Measurements from ENCODE around the gene ZC3H10.
"Not testable (repeated sequence)": the region's sequence is repeated elsewhere in the genome, so short reads cannot be mapped to it uniquely, and the experiment has no call there.

ZC3H10 gene

DNA sequence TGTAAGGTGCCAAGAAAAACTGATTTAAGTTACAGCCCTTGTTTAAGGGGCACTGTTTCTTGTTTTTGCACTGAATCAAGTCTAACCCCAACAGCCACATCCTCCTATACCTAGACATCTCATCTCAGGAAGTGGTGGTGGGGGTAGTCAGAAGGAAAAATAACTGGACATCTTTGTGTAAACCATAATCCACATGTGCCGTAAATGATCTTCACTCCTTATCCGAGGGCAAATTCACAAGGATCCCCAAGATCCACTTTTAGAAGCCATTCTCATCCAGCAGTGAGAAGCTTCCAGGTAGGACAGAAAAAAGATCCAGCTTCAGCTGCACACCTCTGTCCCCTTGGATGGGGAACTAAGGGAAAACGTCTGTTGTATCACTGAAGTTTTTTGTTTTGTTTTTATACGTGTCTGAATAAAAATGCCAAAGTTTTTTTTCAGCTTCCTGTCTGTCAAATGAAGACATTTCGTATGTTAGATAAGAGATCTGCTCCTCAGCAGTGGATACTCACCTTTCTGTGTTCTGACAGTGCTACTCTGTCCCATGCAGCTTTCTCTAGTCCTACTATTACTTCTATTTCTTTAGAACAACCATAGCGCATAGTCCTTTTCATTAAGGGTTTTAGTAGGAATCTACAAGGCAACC, 14.9 kb upstream of the ZC3H10 start:
- DNase-seq = no peak

DNA sequence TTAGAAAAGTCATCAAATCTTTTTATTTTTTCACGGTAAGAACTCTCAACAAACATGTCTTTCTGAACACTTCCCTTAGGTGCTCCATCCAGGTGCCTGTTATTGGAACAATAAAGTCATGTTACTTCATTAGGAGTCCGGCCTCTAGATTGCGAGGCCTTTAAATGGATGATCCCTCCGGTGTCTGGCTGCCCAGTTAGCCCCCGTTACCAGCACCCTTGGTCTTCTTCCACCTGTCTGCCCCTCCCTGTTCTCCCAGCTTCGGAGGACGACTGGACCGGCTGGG, 14.3 kb upstream of the ZC3H10 start:
- DNase-seq = no peak

GRCh38 chr12:56104109-56104814, 13.8 kb upstream of the ZC3H10 start, which contains the start of gene PA2G4:
TSS of gene PA2G4 (plus strand) at chr12:56104559. CDS start at chr12:56104738, 179 bp downstream.
- peak; percentile 92 to 97 (median 94) for DNase-seq

DNA sequence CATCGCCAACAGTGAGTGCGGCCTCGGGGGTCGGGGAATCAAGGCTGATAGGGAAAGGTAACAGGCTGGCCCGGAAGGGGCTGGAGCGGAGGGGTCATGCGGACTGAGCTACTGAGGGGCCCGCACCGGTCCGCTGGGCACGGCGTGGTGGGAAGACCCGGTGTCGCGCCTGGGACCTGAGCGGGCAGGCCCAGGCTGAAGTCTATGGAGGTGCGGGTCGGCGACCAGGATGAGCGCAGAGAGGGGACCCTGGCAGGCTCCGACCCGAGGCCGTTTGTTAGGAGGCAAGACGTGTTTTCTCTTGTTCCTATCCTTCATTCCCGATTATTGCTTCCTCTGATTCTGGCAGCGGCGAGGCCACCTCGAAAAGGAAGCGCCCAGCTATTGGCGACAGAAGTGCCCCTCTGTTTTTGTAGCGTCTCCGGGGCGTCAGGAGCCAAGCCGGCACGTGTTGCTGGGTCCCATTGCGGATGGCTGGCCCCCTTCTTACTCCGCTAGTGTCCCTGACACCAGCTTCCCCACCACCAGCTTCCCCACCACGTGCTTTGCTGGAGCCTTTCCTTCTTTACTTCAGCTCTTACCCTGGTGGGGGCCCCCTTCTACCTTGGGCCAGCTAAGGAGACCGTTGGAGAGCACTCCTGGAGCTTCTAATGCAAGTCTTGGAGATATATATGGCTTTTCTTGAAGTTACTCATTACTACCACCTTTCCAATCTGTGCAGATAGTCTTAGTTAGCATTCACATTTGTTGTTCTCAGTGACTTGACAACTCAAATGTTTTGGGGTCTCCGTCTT, 13.1 kb upstream of the ZC3H10 start:
- DNase-seq = no peak

DNA sequence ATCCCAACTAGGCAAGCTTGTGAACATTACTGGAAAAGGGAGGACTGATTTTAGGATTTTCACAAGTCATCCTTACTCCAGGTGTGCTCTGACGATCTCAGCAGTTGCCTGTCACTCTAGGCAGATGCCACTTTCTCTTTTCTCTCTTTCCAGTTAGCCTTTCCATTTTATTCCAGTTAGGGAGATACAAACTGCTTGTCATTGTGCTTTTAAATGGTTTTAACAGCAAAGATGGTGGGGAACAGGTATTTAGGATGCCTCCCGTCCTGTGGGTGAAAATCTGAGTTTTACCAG, 12.5 kb upstream of the ZC3H10 start:
- DNase-seq = no peak

- DNase-seq = no peak
Observed at GRCh38 chr12:56107242-56107641, 10.8 kb upstream of the ZC3H10 start.

- no peak for DNase-seq
Observed at GRCh38 chr12:56110571-56110970, 7.5 kb upstream of the ZC3H10 start.

GRCh38 chr12:56114084-56114483, 4.0 kb upstream of the ZC3H10 start:
- DNase-seq = no peak

- DNase-seq = no peak
Observed at GRCh38 chr12:56115329-56115728, 2.7 kb upstream of the ZC3H10 start.

DNA sequence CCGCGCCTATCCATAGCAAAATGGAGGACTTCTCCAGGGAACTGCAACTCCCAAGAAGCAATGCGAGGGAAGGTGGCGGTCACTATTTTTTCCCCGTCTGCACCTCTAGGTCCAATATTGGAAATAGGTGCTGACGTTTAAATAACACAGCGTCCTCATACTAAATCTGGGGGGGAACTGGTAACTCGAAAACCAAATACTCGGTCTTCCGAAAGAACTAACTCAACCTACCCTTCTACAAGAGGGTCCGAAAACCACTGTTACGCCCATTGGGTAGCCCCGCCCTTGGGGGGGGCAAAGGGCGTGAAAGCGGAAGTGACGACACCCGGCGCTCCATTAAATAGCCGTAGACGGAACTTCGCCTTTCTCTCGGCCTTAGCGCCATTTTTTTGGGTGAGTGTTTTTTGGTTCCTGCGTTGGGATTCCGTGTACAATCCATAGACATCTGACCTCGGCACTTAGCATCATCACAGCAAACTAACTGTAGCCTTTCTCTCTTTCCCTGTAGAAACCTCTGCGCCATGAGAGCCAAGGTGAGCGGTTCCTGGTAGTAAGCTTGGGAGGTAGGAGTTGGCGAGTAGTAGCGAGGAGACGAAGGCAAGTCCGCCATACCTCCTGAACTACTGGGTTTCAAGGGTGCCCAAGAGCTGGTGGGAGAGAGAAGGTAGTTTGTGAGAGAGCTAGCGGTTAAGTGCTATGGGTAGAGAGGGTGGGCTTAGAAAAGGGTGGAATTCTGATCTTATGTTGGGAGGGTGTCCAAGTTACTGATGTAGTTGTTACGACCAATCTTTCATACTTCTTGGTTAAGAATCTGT, 1.6 kb upstream of the ZC3H10 start, which contains the start of gene RPL41:
RPL41 (plus strand) TSS at position 367 of the 815 bp plus-strand sequence.
- peak; percentile 83 to 88 (median 85) for DNase-seq

DNA sequence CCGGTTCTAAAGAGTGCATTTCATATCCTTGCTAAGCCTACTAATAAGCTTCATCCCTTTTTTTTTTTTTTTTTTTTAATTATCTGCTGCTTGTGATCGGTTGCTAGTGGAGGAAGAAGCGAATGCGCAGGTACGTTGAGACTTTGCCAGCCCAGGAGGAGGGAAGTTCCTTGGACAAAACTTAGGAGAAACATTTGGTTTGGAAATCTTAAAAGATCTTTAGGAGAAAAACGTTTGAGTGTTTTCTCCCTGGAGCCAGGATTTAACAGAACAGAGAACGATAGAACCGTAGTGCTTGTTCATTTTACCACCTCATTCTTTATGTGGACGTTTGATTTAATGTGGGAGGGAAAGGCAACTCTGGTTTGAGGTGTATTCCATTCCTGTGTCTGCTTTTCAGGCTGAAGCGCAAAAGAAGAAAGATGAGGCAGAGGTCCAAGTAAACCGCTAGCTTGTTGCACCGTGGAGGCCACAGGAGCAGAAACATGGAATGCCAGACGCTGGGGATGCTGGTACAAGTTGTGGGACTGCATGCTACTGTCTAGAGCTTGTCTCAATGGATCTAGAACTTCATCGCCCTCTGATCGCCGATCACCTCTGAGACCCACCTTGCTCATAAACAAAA, 872 bp upstream of the ZC3H10 start:
- not testable (repeated sequence) for DNase-seq

DNA sequence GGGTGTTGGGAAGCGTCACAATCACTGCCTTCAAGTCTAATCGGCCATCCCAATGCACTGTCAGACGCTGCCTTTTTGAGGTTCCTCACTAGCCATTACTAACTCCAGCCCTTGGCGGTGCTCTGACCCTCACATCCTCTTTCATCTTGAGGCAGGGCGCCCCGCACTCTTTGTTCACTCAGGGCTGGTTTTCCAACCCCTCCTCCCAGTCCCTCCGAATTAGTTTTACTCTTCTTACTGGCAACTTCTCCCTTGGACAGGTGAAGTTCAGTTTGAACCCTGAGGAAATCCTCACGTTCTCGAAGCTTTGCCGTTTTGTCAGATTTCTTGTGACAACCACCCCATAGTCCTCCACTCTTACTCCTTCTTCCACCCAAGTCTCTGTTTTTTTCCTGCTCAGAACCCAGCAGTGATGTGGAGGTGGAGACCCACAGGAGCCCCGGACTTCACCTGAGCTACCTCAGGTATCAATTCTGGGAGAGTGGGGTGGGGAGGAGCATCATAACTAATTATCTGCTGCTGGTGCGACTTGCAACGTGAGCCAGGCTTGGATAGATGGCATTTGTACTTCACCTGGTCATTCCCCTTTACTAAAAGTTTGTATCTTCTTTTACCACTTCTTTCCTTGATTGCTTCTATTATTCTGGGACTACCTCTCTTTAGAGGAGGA, 757 bp downstream of the ZC3H10 start:
- DNase-seq = no peak

GRCh38 chr12:56119361-56119796, 1.3 kb downstream of the ZC3H10 start:
- DNase-seq = peak in 3 of 4 experiments; percentile 10 to 51 (median 25)

GRCh38 chr12:56120158-56120846, 2.2 kb downstream of the ZC3H10 start:
- no peak for DNase-seq

GRCh38 chr12:56121204-56121870, 3.3 kb downstream of the ZC3H10 start:
- no peak for DNase-seq

GRCh38 chr12:56122637-56123036, 4.6 kb downstream of the ZC3H10 start:
- DNase-seq = no peak

- no peak for DNase-seq
Observed at GRCh38 chr12:56124133-56124532, 6.1 kb downstream of the ZC3H10 start.

DNA sequence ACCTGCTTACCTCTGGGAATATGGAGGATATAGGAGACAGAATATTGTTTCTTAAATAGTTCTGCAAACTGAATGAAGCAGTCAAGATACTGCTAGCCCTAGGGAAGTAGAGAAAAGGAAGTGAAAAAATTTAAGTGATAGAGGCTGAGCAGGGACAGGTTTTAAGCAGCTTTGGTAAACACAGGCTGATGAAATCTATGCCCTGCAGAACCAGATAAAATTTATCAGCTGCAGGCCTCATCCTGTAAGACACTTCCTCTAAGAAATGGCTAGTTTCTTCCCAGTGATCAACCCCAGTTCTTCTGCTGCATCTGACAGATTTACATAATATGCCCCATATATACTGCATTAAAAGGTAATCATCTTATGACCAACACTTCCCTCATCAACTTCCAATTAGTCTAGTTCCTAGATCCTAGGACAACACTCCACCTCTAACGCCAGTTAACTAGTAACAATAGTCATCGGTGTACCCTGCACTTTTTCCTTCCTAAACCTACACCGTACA, 8.7 kb downstream of the ZC3H10 start:
- DNase-seq = no peak

GRCh38 chr12:56127485-56127887, 9.4 kb downstream of the ZC3H10 start:
- no peak for DNase-seq

DNA sequence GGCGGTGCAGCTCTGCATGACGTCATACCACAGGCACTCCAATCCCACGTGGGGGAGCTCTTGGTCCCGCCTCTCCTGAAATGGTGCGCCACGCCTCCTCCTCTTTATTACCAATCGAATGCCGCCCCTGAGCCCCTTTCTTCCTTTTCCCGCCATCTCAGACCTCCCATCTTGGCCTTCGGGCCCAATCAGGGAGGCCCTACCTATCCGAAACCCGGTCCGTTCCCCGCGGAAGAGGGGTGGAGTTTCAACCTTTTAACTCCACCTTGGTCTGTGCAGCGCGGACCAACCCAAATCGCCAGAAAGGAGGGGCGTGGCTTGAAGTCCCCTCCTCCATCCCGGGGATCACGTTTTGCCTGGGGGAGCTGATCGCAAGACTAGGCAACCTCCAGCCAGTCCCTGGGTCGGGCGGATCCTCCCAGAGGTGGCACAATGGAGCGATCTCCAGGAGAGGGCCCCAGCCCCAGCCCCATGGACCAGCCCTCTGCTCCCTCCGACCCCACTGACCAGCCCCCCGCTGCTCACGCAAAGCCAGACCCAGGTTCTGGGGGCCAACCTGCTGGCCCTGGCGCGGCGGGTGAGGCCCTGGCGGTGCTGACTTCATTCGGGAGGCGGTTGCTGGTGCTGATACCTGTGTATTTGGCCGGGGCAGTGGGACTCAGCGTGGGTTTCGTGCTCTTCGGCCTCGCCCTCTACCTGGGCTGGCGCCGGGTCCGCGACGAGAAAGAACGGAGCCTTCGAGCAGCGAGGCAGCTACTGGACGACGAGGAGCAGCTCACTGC, 10.0 kb downstream of the ZC3H10 start, which contains the start of gene ESYT1:
ESYT1 (plus strand) TSS at position 380 of the 782 bp plus-strand sequence; CDS start at position 433, 53 bp downstream.
- peak; percentile 86 to 94 (median 92) for DNase-seq

All from activated CD4-positive, CD25-positive, alpha-beta regulatory T cell (primary cell).